K562 (cell line): ENCODE data around the gene POLR1B. TPM values are rescaled to one million over a fixed set of nuclear protein-coding genes. Genes with fewer than 3 reads are reported as not detected.

Experiments
- ATAC-seq: fragments of 200-7000 bp; cut with Tn5 transposase; 3 replicates; pipeline ENCODE4 v1.9.1; 2020; ENCODE audit warnings: moderate library complexity
- BruUV-seq: library from RNA; stranded (reverse); fragments of 400-500 nt; replicated peaks from 2 replicates; lab custom pipeline; 2021; lab: Mats Ljungman, UMichigan
- CTCF ChIA-PET: fragments of 300-600 bp; formaldehyde crosslinking; extraction: SDS; loops from one replicate; lab custom pipeline; 2021; ENCODE audit warnings: low intra/inter-chr PET ratio; lab: Yijun Ruan, JAX
- POLR2A ChIA-PET: fragments of 300-600, 350-650 bp; sonication (Branson Sonifier 250); formaldehyde crosslinking; extraction: SDS; loops from one replicate; lab custom pipeline; 2021; ENCODE audit warnings: antibody characterized with exemption, inconsistent platforms; lab: Yijun Ruan, JAX
- DNase-seq, 4 experiments: peaks; one replicate each; pipeline versions ENCODE4 v3.0.0 to v3.0.0-alpha.2; 2011 to 2018; ENCODE audit warnings: low spot score in 3 of 4, mixed read lengths in 3 of 4; ENCODE audit errors: extremely low read depth in 1 of 4
- FAIRE-seq: peaks from 2 replicates; lab custom pipeline; 2011; peaks lifted over from hg19 to GRCh38; lab: Jason Lieb, UNC
- H2AFZ ChIP-seq: 2 replicates; pipeline ENCODE4 v1.6.0; 2011; ENCODE audit warnings: low read depth, low read length, control low read depth, inconsistent platforms
- H3K27ac ChIP-seq: fragments of 200-600 bp; 3 replicates; pipeline ENCODE4 v1.8.0; 2011; ENCODE audit warnings: low read depth, mild to moderate bottlenecking, control low read depth, inconsistent platforms, low read length, moderate library complexity, mixed read lengths; ENCODE audit errors: extremely low read depth
- H3K27me3 ChIP-seq, 2 experiments: fragments of 300-600 bp in 1 of 2; 2 replicates in 1 of 2; 3 replicates in 1 of 2; pipeline versions ENCODE4 v1.6.0 to v1.8.0; 2011; ENCODE audit warnings: inconsistent platforms in 2 of 2, low read length in 2 of 2, mild to moderate bottlenecking in 1 of 2, mixed read lengths in 1 of 2, moderate library complexity in 1 of 2; ENCODE audit not compliant: control insufficient read depth in 2 of 2, insufficient read depth in 2 of 2
- H3K36me3 ChIP-seq: fragments of 300-600 bp; 3 replicates; pipeline ENCODE4 v1.8.0; 2011; ENCODE audit warnings: mild to moderate bottlenecking, low read length, inconsistent platforms; ENCODE audit not compliant: control insufficient read depth, insufficient read depth
- H3K4me1 ChIP-seq, 2 experiments: fragments of 200-600 bp in 1 of 2; replicated peaks in 1 of 2; 2 replicates in 1 of 2; 3 replicates in 1 of 2; pipeline versions ENCODE4 v1.5.1 to v1.8.0; 2011; ENCODE audit warnings: inconsistent platforms in 2 of 2, low read length in 2 of 2, mild to moderate bottlenecking in 1 of 2, mixed read lengths in 1 of 2, moderate library complexity in 1 of 2; ENCODE audit not compliant: control insufficient read depth in 2 of 2, insufficient read depth in 2 of 2
- H3K4me2 ChIP-seq: 2 replicates; pipeline ENCODE4 v1.6.1; 2011; ENCODE audit warnings: low read length, control low read depth, inconsistent platforms, mixed read lengths; ENCODE audit not compliant: insufficient read depth
- H3K4me3 ChIP-seq: fragments of 200-600 bp; sonication (generic), shearing (Covaris generic); 2 replicates; pipeline ENCODE4 v1.5.1; 2016; ENCODE audit warnings: control low read depth, inconsistent platforms
- H3K79me2 ChIP-seq: fragments of 200-600 bp; 3 replicates; pipeline ENCODE4 v1.8.0; 2011; ENCODE audit warnings: low read length, inconsistent platforms; ENCODE audit not compliant: control insufficient read depth, insufficient read depth
- H3K9ac ChIP-seq, 2 experiments: 2 replicates each; pipeline versions ENCODE4 v1.6.0 to v1.6.1; 2011; ENCODE audit warnings: low read depth in 2 of 2, low read length in 2 of 2, control low read depth in 1 of 2, inconsistent platforms in 1 of 2, mild to moderate bottlenecking in 1 of 2, mixed read lengths in 1 of 2; ENCODE audit not compliant: insufficient read depth in 1 of 2
- H3K9me1 ChIP-seq: one replicate; pipeline ENCODE4 v1.6.0; 2011; ENCODE audit warnings: inconsistent platforms, mild to moderate bottlenecking, low read length, moderate library complexity; ENCODE audit not compliant: control insufficient read depth, insufficient read depth
- H3K9me3 ChIP-seq: replicated peaks from 2 replicates; pipeline ENCODE4 v1.5.1; 2011; ENCODE audit warnings: low read depth, low read length, inconsistent platforms; ENCODE audit not compliant: control insufficient read depth, insufficient read depth
- H4K20me1 ChIP-seq: replicated peaks from 2 replicates; pipeline ENCODE4 v1.6.1; 2011; ENCODE audit warnings: low read length, inconsistent platforms, mixed read lengths; ENCODE audit not compliant: control insufficient read depth, insufficient read depth
- BRF1 ChIP-seq: IDR thresholded peaks from 3 replicates; pipeline ENCODE4 v1.6.1; 2011; ENCODE audit warnings: borderline replicate concordance, mild to moderate bottlenecking; ENCODE audit not compliant: insufficient read length; ENCODE audit errors: extremely low read depth
- CBFB ChIP-seq: sonication (generic); formaldehyde crosslinking; IDR thresholded peaks from 2 replicates; pipeline ENCODE4 v1.4.0; 2020; ENCODE audit warnings: mild to moderate bottlenecking, missing genetic modification reagents
- FIP1L1 ChIP-seq: fragments of 200-400 bp; formaldehyde crosslinking; IDR thresholded peaks from 2 replicates; pipeline ENCODE4 v1.6.1; 2018; ENCODE audit warnings: mild to moderate bottlenecking, low read depth, low read length; ENCODE audit not compliant: poor library complexity, severe bottlenecking
- GTF2F1 ChIP-seq: IDR thresholded peaks from 2 replicates; pipeline ENCODE4 v1.6.1; 2011; ENCODE audit warnings: low read depth, low read length, improper control_type of control experiment
- HNRNPL ChIP-seq: fragments of 200-400 bp; formaldehyde crosslinking; IDR thresholded peaks from 2 replicates; pipeline ENCODE4 v1.6.1; 2017; ENCODE audit warnings: low read depth, mild to moderate bottlenecking, low read length
- KDM2B ChIP-seq: fragments of 250-450 bp; sonication (Bioruptor Pico); IDR thresholded peaks from 2 replicates; pipeline ENCODE4 v1.8.0; 2021; ENCODE audit warnings: mild to moderate bottlenecking, moderate library complexity
- L3MBTL2 ChIP-seq: fragments of 450-650 bp; IDR thresholded peaks from 2 replicates; pipeline ENCODE4 v1.6.1; 2016; ENCODE audit warnings: mild to moderate bottlenecking, moderate library complexity
- MCM7 ChIP-seq, 2 experiments: fragments of 450-650 bp; IDR thresholded peaks; 2 replicates each; pipeline ENCODE4 v1.6.1; 2016 to 2018
- NFE2 ChIP-seq: IDR thresholded peaks from 2 replicates; pipeline ENCODE4 v1.6.1; 2014; ENCODE audit warnings: antibody characterized with exemption, low read depth
- NR2C1 ChIP-seq, 2 experiments: fragments of 450-650 bp; IDR thresholded peaks; 2 replicates each; pipeline ENCODE4 v1.6.1; 2017; ENCODE audit warnings: mild to moderate bottlenecking in 2 of 2, antibody characterized with exemption in 1 of 2, inconsistent platforms in 1 of 2, missing compliant biosample characterization in 1 of 2, missing genetic modification characterization in 1 of 2
- POLR3G ChIP-seq: IDR thresholded peaks from 2 replicates; pipeline ENCODE4 v1.6.1; 2011; ENCODE audit not compliant: insufficient read length, insufficient replicate concordance; ENCODE audit errors: extremely low read depth
- RAD51 ChIP-seq: fragments of 450-650 bp; IDR thresholded peaks from 2 replicates; pipeline ENCODE4 v1.7.1; 2016; ENCODE audit warnings: low read depth, mild to moderate bottlenecking, borderline replicate concordance
- SAFB ChIP-seq: fragments of 200-400 bp; formaldehyde crosslinking; IDR thresholded peaks from 2 replicates; pipeline ENCODE4 v1.6.1; 2017; ENCODE audit warnings: low read depth, low read length, borderline replicate concordance
- ZFP1 ChIP-seq: fragments of 450-650 bp; formaldehyde crosslinking; IDR thresholded peaks from 2 replicates; pipeline ENCODE4 v1.4.0; 2020; ENCODE audit warnings: mild to moderate bottlenecking, mixed read lengths
- ZNF3 ChIP-seq: fragments of 250-450 bp; sonication (Bioruptor Pico); IDR thresholded peaks from 2 replicates; pipeline ENCODE4 v1.5.0; 2021; ENCODE audit warnings: mild to moderate bottlenecking, moderate library complexity
- WGBS: fragments of 100-300 bp; shearing (Covaris generic); methylation state at CpG from one replicate; pipeline ENCODE4 v1.1.6; 2016; ENCODE audit warnings: low coverage, mixed read lengths; ENCODE audit not compliant: insufficient coverage; ENCODE audit errors: missing lambda C conversion rate; 5-methylcytosine and 5-hydroxymethylcytosine counted together
- in situ Hi-C: fragments of 300-500 bp; cut with MboI; formaldehyde crosslinking; loops from 4 replicates; pipeline ENCODE4 v1.15.0; 2018; ENCODE audit warnings: inconsistent platforms, mixed read lengths
- intact Hi-C: fragments of 100-400 bp; cut with micrococcal nuclease; formaldehyde crosslinking; loops from 2 replicates; pipeline ENCODE4 v1.14.2; 2022
- polyA plus RNA-seq, 8 experiments: library from polyadenylated mRNA; depleted of rRNA in 4 of 8; stranded (reverse) in 5 of 8; unstranded in 3 of 8; fragments of >200 nt; fragmentation: Nextera tagmentation in 2 of 8; fragmentation: Illumina TruSeq in 1 of 8; extraction: Ambion mirVana in 2 of 8; extraction: Trizol in 1 of 8; gene quantifications; 2 replicates each; pipeline versions ENCODE4 v1.2.1 to v1.2.3, GENCODE V29; 2011 to 2014; ENCODE audit warnings: inconsistent platforms in 1 of 8, missing spikeins in 1 of 8
- total RNA-seq, 7 experiments: library from RNA; depleted of rRNA in 6 of 7; stranded (reverse); fragments of >200 nt in 6 of 7; fragmentation: Illumina TruSeq in 2 of 7; extraction: Trizol in 2 of 7; gene quantifications; 2 replicates each; pipeline versions ENCODE4 v1.2.1 to v1.2.3, GENCODE V29; 2011 to 2021; ENCODE audit warnings: low replicate concordance in 1 of 7
- TF ChIP-seq, protein P1 (sequence below): sonication (generic); formaldehyde crosslinking; IDR thresholded peaks from 2 replicates; pipeline ENCODE4 v1.8.1; 2022; ENCODE audit warnings: missing genetic modification reagents
- TF ChIP-seq, protein P2 (sequence below): sonication (generic); formaldehyde crosslinking; IDR thresholded peaks from 2 replicates; pipeline ENCODE4 v1.8.1; 2023; ENCODE audit warnings: missing genetic modification reagents, mild to moderate bottlenecking, borderline replicate concordance

POLR1B gene
- total and polyA plus RNA-seq, 9 of the 15 experiments (the other 6 are each of a cell fraction or from before 2014, with no cell fraction given): 19.8 to 55.1 (median 40.2) TPM

DNA sequence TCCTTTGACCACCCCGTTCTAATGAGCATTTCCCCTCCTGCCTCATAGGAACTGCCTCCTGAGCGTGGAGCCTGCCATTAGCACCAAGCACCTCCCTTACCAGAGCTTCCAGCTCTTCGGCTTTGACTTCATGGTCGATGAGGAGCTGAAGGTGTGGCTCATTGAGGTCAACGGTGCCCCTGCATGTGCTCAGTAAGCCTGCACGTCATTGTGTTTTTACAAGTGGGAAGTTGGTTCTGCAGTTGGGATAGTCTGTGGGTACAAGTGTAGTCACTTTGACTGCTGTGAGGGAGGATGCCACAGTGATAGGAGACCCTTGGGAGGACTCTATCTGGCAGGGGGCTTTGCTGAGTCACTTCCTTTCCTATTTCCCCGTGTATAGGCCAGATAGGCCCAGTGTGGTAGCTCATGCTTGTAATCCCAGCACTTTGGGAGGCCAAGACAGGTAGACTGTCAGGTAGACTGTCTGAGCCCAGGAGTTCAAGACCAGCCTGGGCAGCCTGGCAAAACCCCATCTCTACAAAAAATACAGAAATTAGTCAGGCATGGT is 22.0 kb upstream of the POLR1B start:
- Histone ChIP-seq H4K20me1 (no peaks in the 10 kb centered on the region), H3K27me3 (no peaks in the 10 kb centered on the region), H3K4me2 (peak overlapping the region; percentile 52; the same call in 1 of the 2 replicates), H3K4me1 (peaks cover 6 to 21% of the 10 kb centered on the region in 2 experiments; a peak in 4 of 5 replicates), H3K79me2 (no peaks in the 10 kb centered on the region), H3K4me3 (no peak overlapping the region), H3K9me3 (no peaks in the 10 kb centered on the region; the same call in 1 of the 2 replicates), H3K27ac (peak overlapping the region; percentile 74), H3K9ac (peak overlapping the region; percentile 41 to 49; a peak in 2 of 4 replicates), H3K9me1 (no peaks in the 10 kb centered on the region), H2AFZ (peak overlapping the region; percentile 66; the same call in 1 of the 2 replicates), H3K36me3 (peaks cover 51% of the 10 kb centered on the region)
- ATAC-seq: peak; percentile 66
- peak; percentile 20 to 41 (median 34) for DNase-seq
- intact Hi-C loops: no loop called here
- in situ Hi-C loops: no loop called here
- WGBS: 57% methylated on average over 7 of the region's 7 CpGs
- no peak for FAIRE-seq
- POLR2A ChIA-PET: interaction anchor here (1.9 to 2.0 kb wide), 2 partner anchors 9 to 10 kb away, joined by 5 to 6 read pairs; no protein-coding TSS in a partner anchor
- no TSS peak for BruUV-seq
- CTCF ChIA-PET: no interaction called here
- TF ChIP-seq MCM7 (IDR thresholded peaks at IDR 0.05) (no peak), GTF2F1 (no peak), BRF1 (no peak), HNRNPL (no peak), L3MBTL2 (peak; percentile 40; the same call in 1 of the 2 replicates), FIP1L1 (no peak), NFE2 (peak; percentile 54; the same call in 1 of the 2 replicates), ZFP1 (CRISPR knock-in tag) (no peak), KDM2B (CRISPR knock-in tag) (no peak), SAFB (no peak), NR2C1 (IDR thresholded peaks at IDR 0.05) (no peak), NR2C1 (tag; IDR thresholded peaks at IDR 0.05) (no peak), ZNF3 (CRISPR knock-in tag) (no peak), CBFB (CRISPR knock-in tag) (no peak), POLR3G (no peak), RAD51 (no peak)
- TF ChIP-seq, protein P1, sequence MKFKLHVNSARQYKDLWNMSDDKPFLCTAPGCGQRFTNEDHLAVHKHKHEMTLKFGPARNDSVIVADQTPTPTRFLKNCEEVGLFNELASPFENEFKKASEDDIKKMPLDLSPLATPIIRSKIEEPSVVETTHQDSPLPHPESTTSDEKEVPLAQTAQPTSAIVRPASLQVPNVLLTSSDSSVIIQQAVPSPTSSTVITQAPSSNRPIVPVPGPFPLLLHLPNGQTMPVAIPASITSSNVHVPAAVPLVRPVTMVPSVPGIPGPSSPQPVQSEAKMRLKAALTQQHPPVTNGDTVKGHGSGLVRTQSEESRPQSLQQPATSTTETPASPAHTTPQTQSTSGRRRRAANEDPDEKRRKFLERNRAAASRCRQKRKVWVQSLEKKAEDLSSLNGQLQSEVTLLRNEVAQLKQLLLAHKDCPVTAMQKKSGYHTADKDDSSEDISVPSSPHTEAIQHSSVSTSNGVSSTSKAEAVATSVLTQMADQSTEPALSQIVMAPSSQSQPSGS (CRISPR knock-in tag): no peak
- TF ChIP-seq, protein P2, sequence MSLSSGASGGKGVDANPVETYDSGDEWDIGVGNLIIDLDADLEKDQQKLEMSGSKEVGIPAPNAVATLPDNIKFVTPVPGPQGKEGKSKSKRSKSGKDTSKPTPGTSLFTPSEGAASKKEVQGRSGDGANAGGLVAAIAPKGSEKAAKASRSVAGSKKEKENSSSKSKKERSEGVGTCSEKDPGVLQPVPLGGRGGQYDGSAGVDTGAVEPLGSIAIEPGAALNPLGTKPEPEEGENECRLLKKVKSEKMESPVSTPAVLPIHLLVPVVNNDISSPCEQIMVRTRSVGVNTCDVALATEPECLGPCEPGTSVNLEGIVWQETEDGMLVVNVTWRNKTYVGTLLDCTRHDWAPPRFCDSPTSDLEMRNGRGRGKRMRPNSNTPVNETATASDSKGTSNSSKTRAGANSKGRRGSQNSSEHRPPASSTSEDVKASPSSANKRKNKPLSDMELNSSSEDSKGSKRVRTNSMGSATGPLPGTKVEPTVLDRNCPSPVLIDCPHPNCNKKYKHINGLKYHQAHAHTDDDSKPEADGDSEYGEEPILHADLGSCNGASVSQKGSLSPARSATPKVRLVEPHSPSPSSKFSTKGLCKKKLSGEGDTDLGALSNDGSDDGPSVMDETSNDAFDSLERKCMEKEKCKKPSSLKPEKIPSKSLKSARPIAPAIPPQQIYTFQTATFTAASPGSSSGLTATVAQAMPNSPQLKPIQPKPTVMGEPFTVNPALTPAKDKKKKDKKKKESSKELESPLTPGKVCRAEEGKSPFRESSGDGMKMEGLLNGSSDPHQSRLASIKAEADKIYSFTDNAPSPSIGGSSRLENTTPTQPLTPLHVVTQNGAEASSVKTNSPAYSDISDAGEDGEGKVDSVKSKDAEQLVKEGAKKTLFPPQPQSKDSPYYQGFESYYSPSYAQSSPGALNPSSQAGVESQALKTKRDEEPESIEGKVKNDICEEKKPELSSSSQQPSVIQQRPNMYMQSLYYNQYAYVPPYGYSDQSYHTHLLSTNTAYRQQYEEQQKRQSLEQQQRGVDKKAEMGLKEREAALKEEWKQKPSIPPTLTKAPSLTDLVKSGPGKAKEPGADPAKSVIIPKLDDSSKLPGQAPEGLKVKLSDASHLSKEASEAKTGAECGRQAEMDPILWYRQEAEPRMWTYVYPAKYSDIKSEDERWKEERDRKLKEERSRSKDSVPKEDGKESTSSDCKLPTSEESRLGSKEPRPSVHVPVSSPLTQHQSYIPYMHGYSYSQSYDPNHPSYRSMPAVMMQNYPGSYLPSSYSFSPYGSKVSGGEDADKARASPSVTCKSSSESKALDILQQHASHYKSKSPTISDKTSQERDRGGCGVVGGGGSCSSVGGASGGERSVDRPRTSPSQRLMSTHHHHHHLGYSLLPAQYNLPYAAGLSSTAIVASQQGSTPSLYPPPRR (CRISPR knock-in tag): no peak
